Naive thymus-derived CD8-positive, alpha-beta T cell (primary cell): ENCODE results near the gene NKAIN2. TPM values are rescaled to one million over a fixed set of nuclear protein-coding genes. Genes with fewer than 3 reads are reported as not detected.

ENCODE experiments used
- ATAC-seq, 2 donors: fragments of 150-1000 bp; cut with Tn5 transposase in 1 of 2; sonication (Bioruptor Pico), chemical (Tn5 transposase) in 1 of 2; 1 replicate in 1 of 2; 2 replicates in 1 of 2; pipeline ENCODE4 v1.10.0; 2021; ENCODE audit warnings: mild to moderate bottlenecking in 2 of 2, moderate library complexity in 2 of 2
- POLR2A ChIA-PET: fragments of 350-600 bp; sonication (Branson Sonifier 250); formaldehyde crosslinking; loops from one replicate; lab custom pipeline; 2021; ENCODE audit warnings: antibody characterized with exemption; lab: Charles Lee
- DNase-seq, 10 donors: peaks; one replicate each; pipeline versions ENCODE4 v3.0.0 to v3.0.0-alpha.2; 2020 to 2022
- H3K27ac Mint-ChIP-seq, 10 donors: one replicate each; pipeline ENCODE4 v1.8.0; 2020 to 2022; ENCODE audit warnings: mild to moderate bottlenecking in 10 of 10, mixed read lengths in 10 of 10, moderate library complexity in 4 of 10, inconsistent platforms in 1 of 10
- H3K27me3 Mint-ChIP-seq, 5 donors: one replicate each; pipeline ENCODE4 v1.8.0; 2021 to 2022; ENCODE audit warnings: mixed read lengths in 5 of 5
- H3K36me3 Mint-ChIP-seq, 3 donors: one replicate each; pipeline ENCODE4 v1.8.0; 2020 to 2022; ENCODE audit warnings: mixed read lengths in 3 of 3, mild to moderate bottlenecking in 2 of 3, inconsistent platforms in 1 of 3
- H3K4me1 Mint-ChIP-seq, 4 donors: one replicate each; pipeline ENCODE4 v1.8.0; 2021 to 2022; ENCODE audit warnings: mixed read lengths in 4 of 4
- H3K4me3 Mint-ChIP-seq, 10 donors: one replicate each; pipeline ENCODE4 v1.8.0; 2020 to 2022; ENCODE audit warnings: mild to moderate bottlenecking in 10 of 10, mixed read lengths in 10 of 10, moderate library complexity in 6 of 10, inconsistent platforms in 1 of 10
- H3K9me3 Mint-ChIP-seq, 9 donors: one replicate each; pipeline ENCODE4 v1.8.0; 2020 to 2022; ENCODE audit warnings: mixed read lengths in 9 of 9, mild to moderate bottlenecking in 3 of 9, inconsistent platforms in 1 of 9, moderate library complexity in 1 of 9
- polyA plus RNA-seq, 3 donors: library from polyadenylated mRNA; unstranded; fragments of 300-500 nt; fragmentation: Illumina TruSeq; gene quantifications; one replicate each; pipeline ENCODE4 v1.2.3, GENCODE V29; 2021
- total RNA-seq, 8 experiments: library from RNA in 2 of 8; stranded (reverse) in 2 of 8; gene quantifications; one replicate each; pipeline ENCODE4 v1.2.3 and lab custom pipeline; 2021 to 2026

The NKAIN2 gene
- total and polyA plus RNA-seq, 5 experiments from 2014 or later, result not detected

- DNase-seq (no peak), ATAC-seq (no peak)
- no peaks in the 10 kb centered on the region for H3K36me3 Mint-ChIP-seq
- POLR2A ChIA-PET, result no interaction called here
- H3K27me3 Mint-ChIP-seq, result peaks cover 0 to 3% (median 0%) of the 10 kb centered on the region in 5 donors
- no peaks in the 10 kb centered on the region for H3K4me1 Mint-ChIP-seq
- no peak overlapping the region for H3K27ac Mint-ChIP-seq
- H3K4me3 Mint-ChIP-seq, result no peak overlapping the region
- H3K9me3 Mint-ChIP-seq, result peaks cover 0 to 12% (median 0%) of the 10 kb centered on the region in 9 donors
Observed at GRCh38 chr6:124812067-124812466, 1008.4 kb downstream of the NKAIN2 start.

DNA sequence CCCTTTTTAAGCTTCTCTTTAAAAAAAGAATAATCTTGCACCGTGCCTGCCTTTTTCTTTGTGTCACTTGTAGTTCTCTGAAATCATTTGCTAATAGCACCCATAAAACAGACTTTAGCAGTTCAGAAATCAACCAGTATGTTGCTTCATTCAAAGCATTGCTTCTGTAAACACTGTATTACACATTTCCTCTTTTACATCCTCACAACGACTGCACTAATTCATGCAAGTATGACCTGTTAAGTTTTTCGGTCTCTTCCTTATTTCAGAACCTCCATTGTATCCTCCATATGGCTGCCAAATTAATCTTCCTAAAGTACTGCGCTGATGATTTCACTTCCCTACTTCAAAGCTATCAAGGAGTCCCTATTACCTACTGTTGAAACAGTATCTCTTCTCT is 1015.7 kb downstream of the NKAIN2 start:
- DNase-seq (no peak), ATAC-seq (no peak)
- POLR2A ChIA-PET, result no interaction called here
- Mint-ChIP-seq H3K4me3 (no peak overlapping the region), H3K27ac (no peak overlapping the region), H3K9me3 (peaks cover 0 to 8% (median 0%) of the 10 kb centered on the region in 9 donors), H3K4me1 (no peaks in the 10 kb centered on the region), H3K27me3 (peaks cover 0 to 8% (median 0%) of the 10 kb centered on the region in 5 donors), H3K36me3 (no peaks in the 10 kb centered on the region)

GRCh38 chr6:124822204-124822613 is 1018.5 kb downstream of the NKAIN2 start:
- H3K27me3 Mint-ChIP-seq, result peaks cover 0 to 5% (median 0%) of the 10 kb centered on the region in 5 donors
- no peak overlapping the region for H3K4me3 Mint-ChIP-seq
- POLR2A ChIA-PET, result no interaction called here
- no peaks in the 10 kb centered on the region for H3K9me3 Mint-ChIP-seq
- no peaks in the 10 kb centered on the region for H3K36me3 Mint-ChIP-seq
- H3K4me1 Mint-ChIP-seq, result no peaks in the 10 kb centered on the region
- DNase-seq, result no peak
- no peak overlapping the region for H3K27ac Mint-ChIP-seq
- no peak for ATAC-seq

DNA sequence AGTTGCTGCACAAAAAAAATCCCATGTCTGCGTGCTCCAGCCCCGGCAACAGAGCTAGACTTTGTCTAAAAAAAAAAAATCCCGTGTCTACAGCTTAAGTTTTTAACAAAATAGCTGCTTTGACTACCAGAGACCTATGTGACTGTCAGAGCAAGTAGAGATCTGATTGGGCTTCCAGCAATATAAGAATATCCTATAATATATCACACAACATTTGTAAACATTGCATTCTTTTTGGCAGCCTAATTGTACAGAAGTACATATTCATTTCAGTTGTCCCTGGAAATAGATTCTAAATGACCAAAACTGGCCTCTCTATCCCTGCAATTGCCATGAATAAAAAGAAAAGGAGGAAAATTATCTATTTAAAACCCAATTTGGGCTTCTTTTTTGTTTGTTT is 1019.1 kb downstream of the NKAIN2 start:
- peaks cover 0 to 5% (median 0%) of the 10 kb centered on the region in 5 donors for H3K27me3 Mint-ChIP-seq
- H3K9me3 Mint-ChIP-seq, result no peaks in the 10 kb centered on the region
- no peak overlapping the region for H3K4me3 Mint-ChIP-seq
- POLR2A ChIA-PET, result no interaction called here
- no peaks in the 10 kb centered on the region for H3K36me3 Mint-ChIP-seq
- no peaks in the 10 kb centered on the region for H3K4me1 Mint-ChIP-seq
- no peak for ATAC-seq
- no peak for DNase-seq
- H3K27ac Mint-ChIP-seq, result no peak overlapping the region

DNA sequence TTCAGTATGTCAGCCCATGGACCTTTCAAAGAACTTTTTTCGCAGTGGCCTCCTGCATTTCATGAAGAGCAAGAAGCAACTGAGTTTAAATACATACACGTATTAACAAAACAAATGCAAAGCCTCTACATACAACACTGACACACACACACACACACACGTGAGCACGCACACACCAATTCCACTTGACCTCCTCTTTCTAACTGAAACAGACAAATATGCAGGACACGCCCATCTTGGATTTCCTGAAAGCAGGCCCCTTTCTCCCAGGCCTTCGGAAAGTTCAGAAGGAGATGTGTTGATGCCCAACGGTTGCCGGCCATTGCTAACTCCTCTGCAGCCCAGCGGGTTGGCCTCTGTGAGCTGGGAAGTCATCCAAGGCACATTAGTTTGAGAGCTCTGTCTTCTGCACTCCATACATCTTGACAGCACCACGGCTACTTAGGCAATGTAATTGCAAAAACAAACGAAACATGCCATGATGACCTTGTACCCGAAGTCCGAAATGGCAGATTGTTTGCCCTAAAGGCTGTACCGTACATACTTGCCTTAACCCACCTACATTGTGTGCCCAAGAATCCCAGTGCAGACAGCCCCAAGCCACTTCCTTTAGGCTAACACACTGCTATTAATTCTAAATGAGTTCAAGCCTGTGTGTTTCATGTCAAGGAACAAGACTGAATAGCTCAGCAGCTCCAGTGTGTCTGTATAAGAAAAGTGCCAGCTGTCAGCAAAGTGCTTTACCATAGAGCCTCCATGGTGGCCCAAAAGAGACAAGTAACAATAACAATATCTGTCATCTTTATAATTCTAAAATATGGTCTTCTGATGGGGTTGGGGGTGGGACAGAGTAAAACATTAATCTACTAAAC is 1019.8 kb downstream of the NKAIN2 start:
- ATAC-seq, result no peak

DNA sequence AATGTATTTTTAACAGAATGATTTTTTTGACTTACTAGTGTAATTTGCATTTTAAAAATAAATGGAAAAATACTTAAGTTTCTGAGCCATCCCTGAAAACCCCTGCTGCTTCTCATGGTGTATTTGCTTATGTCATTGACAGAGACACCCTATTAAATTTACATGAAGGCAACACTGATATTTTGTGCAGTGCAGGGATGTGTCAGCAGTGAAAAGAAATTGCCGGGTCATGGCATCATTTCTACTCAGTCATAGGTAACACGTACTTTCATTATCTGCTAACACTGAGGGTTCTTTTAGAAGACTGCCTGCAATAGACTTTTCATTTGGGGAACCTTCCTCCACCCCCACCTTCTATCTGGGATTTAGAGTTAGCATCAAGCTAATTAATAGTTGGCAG is 1021.9 kb downstream of the NKAIN2 start:
- no peak overlapping the region for H3K4me3 Mint-ChIP-seq
- DNase-seq, result no peak
- no peak for ATAC-seq
- POLR2A ChIA-PET, result no interaction called here
- no peaks in the 10 kb centered on the region for H3K9me3 Mint-ChIP-seq
- H3K36me3 Mint-ChIP-seq, result no peaks in the 10 kb centered on the region
- H3K27me3 Mint-ChIP-seq, result peaks cover 0 to 5% (median 0%) of the 10 kb centered on the region in 5 donors
- H3K4me1 Mint-ChIP-seq, result no peaks in the 10 kb centered on the region
- H3K27ac Mint-ChIP-seq, result no peak overlapping the region

More for the DNA sequence above, 1019.8 kb downstream of the NKAIN2 start:
- peaks cover 0 to 5% (median 0%) of the 10 kb centered on the region in 5 donors for H3K27me3 Mint-ChIP-seq
- no peaks in the 10 kb centered on the region for H3K36me3 Mint-ChIP-seq
- H3K4me3 Mint-ChIP-seq, result no peak overlapping the region
- no peaks in the 10 kb centered on the region for H3K9me3 Mint-ChIP-seq
- POLR2A ChIA-PET, result no interaction called here
- no peak overlapping the region for H3K27ac Mint-ChIP-seq
- H3K4me1 Mint-ChIP-seq, result no peaks in the 10 kb centered on the region
- DNase-seq, result no peak

- ATAC-seq (no peak), DNase-seq (no peak)
- POLR2A ChIA-PET, result no interaction called here
- Mint-ChIP-seq H3K27ac (no peak overlapping the region), H3K4me1 (no peaks in the 10 kb centered on the region), H3K9me3 (no peaks in the 10 kb centered on the region), H3K27me3 (peaks cover 0 to 4% (median 0%) of the 10 kb centered on the region in 5 donors), H3K4me3 (no peak overlapping the region), H3K36me3 (no peaks in the 10 kb centered on the region)
Observed at GRCh38 chr6:124829822-124830221, 1026.2 kb downstream of the NKAIN2 start.

DNA sequence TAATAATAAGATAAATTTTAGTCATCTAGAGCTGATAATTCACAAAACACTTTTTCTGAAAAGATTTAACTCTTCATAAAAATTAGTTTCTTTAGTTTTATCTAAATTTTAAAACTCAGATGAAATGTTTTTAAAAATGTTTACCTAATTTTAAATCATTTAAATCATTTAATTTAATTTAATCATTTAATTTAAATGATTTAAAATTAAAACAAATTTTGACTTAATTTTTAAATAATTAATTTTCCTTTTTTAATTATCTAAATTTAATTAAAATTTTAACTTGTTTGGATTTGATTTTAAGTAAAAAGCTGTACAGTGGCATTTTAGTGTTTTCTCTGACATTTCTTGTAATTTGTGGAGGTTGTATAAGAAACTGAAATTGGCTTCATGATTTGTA is 1026.8 kb downstream of the NKAIN2 start:
- Mint-ChIP-seq H3K4me1 (no peaks in the 10 kb centered on the region), H3K4me3 (no peak overlapping the region), H3K27me3 (peaks cover 0 to 4% (median 0%) of the 10 kb centered on the region in 5 donors), H3K9me3 (no peaks in the 10 kb centered on the region), H3K36me3 (no peaks in the 10 kb centered on the region), H3K27ac (no peak overlapping the region)
- DNase-seq, result no peak
- POLR2A ChIA-PET, result no interaction called here
- no peak for ATAC-seq

DNA sequence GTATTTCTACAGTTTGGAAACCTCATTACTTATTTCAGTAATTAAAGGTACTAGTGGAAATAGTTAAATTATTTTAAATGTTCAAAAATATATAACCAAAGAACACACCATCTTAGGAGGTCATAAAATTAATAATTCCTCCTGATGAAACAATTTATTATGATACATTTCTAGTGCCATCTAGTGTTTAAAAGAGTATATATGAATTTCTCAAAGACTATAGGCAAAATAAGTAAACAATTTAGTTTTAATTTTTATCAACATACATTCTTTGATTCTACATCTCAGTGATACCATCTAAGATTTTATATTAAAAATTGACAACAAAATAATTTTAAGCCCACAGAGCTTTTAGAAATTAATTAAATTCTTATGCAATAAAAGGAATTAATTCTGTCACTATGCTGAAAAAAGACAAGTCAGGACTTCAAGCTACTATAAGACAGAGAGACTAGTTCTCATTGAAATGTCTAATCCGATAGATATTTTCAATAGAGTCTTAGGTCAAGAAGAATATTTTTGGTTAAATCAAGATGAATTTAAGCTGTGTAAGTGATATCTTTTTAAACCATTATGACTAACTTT is 1050.8 kb downstream of the NKAIN2 start:
- Mint-ChIP-seq H3K4me3 (no peak overlapping the region), H3K36me3 (no peaks in the 10 kb centered on the region), H3K9me3 (no peaks in the 10 kb centered on the region), H3K27ac (no peak overlapping the region), H3K4me1 (no peaks in the 10 kb centered on the region), H3K27me3 (peaks cover 0 to 5% (median 3%) of the 10 kb centered on the region in 5 donors)
- ATAC-seq (no peak), DNase-seq (no peak)
- POLR2A ChIA-PET, result no interaction called here

GRCh38 chr6:124857746-124858145 is 1054.1 kb downstream of the NKAIN2 start:
- ATAC-seq (no peak), DNase-seq (no peak)
- H3K4me3 Mint-ChIP-seq, result no peak overlapping the region
- H3K27ac Mint-ChIP-seq, result no peak overlapping the region
- H3K36me3 Mint-ChIP-seq, result no peaks in the 10 kb centered on the region
- peaks cover 0 to 3% (median under 1%) of the 10 kb centered on the region in 5 donors for H3K27me3 Mint-ChIP-seq
- no peaks in the 10 kb centered on the region for H3K9me3 Mint-ChIP-seq
- POLR2A ChIA-PET, result no interaction called here
- no peaks in the 10 kb centered on the region for H3K4me1 Mint-ChIP-seq

GRCh38 chr6:124858564-124858963 is 1054.9 kb downstream of the NKAIN2 start:
- Mint-ChIP-seq H3K4me3 (no peak overlapping the region), H3K27ac (no peak overlapping the region), H3K4me1 (no peaks in the 10 kb centered on the region), H3K36me3 (no peaks in the 10 kb centered on the region), H3K9me3 (no peaks in the 10 kb centered on the region), H3K27me3 (peaks cover 0 to 7% (median 3%) of the 10 kb centered on the region in 5 donors)
- no peak for ATAC-seq
- POLR2A ChIA-PET, result no interaction called here
- no peak for DNase-seq

GRCh38 chr6:124859366-124859765 is 1055.7 kb downstream of the NKAIN2 start:
- no peaks in the 10 kb centered on the region for H3K36me3 Mint-ChIP-seq
- H3K9me3 Mint-ChIP-seq, result no peaks in the 10 kb centered on the region
- DNase-seq, result no peak
- H3K4me3 Mint-ChIP-seq, result no peak overlapping the region
- POLR2A ChIA-PET, result no interaction called here
- H3K27ac Mint-ChIP-seq, result no peak overlapping the region
- ATAC-seq, result no peak
- H3K4me1 Mint-ChIP-seq, result no peaks in the 10 kb centered on the region
- H3K27me3 Mint-ChIP-seq, result peaks cover 0 to 7% (median 3%) of the 10 kb centered on the region in 5 donors

DNA sequence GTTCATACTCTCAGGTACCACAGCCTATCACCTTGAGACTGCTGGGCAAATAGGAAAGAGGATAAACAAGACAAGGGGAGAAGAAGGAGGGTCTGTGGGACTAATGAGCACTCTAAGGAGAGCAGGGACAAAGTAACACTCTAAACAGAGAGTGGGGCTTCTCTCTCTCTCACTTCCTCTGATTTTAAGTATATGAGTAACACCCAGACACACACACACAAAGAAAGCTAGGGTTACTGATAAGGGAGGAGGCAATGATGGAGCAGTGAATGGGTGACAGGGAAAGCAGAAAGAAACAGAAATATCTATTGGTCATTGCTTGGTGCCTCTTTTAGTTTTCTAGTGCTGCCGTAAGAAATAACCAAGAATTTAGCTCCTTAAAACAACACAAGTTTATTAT is 1062.4 kb downstream of the NKAIN2 start:
- Mint-ChIP-seq H3K36me3 (no peaks in the 10 kb centered on the region), H3K27ac (no peak overlapping the region), H3K9me3 (no peaks in the 10 kb centered on the region), H3K4me3 (no peak overlapping the region), H3K27me3 (peaks cover 0 to 12% (median 3%) of the 10 kb centered on the region in 5 donors), H3K4me1 (no peaks in the 10 kb centered on the region)
- POLR2A ChIA-PET, result no interaction called here
- ATAC-seq (no peak), DNase-seq (no peak)
